ENCODE measurements around the gene TBC1D8B.
"Not testable (repeated sequence)": the region's sequence is repeated elsewhere in the genome, so short reads cannot be mapped to it uniquely, and the experiment has no call there.

TBC1D8B gene

GRCh38 chrX:106802388-106803275 lies at the start of gene TBC1D8B:
TBC1D8B (plus strand) TSS chrX:106802673; CDS start chrX:106802854, 181 bp downstream.
- peak; percentile 92 for DNase-seq

- DNase-seq, result not testable (repeated sequence)
These were observed 33.2 kb upstream of the TBC1D8B start for GRCh38 chrX:106769288-106769687.

GRCh38 chrX:106774981-106775380 lies 27.5 kb upstream of the TBC1D8B start:
- no peak for DNase-seq

DNA sequence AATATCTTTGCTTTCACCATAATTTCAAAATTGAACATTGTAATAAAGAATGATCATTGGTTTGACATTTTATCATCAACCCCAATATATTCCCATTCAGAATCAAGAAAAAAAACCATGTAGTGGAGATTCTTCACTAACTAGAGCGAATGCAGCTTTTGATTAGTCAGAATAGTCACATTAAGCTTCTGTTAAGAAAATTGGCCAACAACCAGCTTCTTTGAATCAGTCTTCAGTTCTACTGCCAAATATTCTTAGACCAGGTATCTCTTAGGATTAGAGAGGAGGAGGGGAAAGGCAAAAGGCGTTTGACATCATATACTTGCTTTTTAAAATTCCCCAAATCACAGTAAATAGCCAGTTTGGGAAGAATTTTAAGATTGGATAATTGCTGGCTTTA lies 22.2 kb upstream of the TBC1D8B start:
- DNase-seq, result no peak

- no peak for DNase-seq
These were observed 21.7 kb upstream of the TBC1D8B start for GRCh38 chrX:106780664-106781377.

GRCh38 chrX:106783716-106784115 lies 18.8 kb upstream of the TBC1D8B start:
- no peak for DNase-seq

- DNase-seq, result peak; percentile 41
These were observed 11.0 kb upstream of the TBC1D8B start for GRCh38 chrX:106791495-106791894.

DNA sequence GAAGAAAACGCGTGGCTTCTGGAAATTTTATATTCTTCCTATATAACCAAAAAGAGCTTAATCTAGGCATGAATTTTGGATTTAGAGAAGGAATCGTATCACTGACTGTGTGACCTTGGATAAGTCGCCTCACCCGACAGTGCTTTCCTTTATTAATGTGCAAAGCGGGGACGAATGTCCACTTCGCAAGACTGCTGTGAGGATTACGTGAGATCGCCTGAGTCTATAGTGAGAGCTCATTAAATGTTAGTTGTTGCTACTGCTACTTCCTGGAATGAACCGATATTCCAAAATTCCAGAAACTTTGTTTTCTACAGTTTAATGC lies 448 bp upstream of the TBC1D8B start:
- no peak for DNase-seq

GRCh38 chrX:106811131-106811910 lies 8.8 kb downstream of the TBC1D8B start:
- no peak for DNase-seq

- not testable (repeated sequence) for DNase-seq
These were observed 10.5 kb downstream of the TBC1D8B start for GRCh38 chrX:106812930-106813329.

DNA sequence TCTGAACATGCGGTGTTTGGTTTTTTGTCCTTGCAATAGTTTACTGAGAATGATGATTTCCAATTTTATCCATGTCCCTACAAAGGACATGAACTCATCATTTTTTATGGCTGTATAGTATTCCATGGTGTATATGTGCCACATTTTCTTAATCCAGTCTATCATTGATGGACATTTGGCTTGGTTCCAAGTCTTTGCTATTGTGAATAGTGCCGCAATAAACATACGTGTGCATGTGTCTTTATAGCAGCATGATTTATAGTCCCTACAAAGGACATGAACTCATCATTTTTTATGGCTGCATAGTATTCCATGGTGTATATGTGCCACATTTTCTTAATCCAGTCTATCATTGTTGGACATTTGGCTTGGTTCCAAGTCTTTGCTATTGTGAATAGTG lies 11.6 kb downstream of the TBC1D8B start:
- DNase-seq, result not testable (repeated sequence)

GRCh38 chrX:106862972-106863688 lies 60.7 kb downstream of the TBC1D8B start:
- DNase-seq, result peak; percentile 23

- no peak for DNase-seq
These were observed 61.2 kb downstream of the TBC1D8B start for GRCh38 chrX:106863697-106864096.

DNA sequence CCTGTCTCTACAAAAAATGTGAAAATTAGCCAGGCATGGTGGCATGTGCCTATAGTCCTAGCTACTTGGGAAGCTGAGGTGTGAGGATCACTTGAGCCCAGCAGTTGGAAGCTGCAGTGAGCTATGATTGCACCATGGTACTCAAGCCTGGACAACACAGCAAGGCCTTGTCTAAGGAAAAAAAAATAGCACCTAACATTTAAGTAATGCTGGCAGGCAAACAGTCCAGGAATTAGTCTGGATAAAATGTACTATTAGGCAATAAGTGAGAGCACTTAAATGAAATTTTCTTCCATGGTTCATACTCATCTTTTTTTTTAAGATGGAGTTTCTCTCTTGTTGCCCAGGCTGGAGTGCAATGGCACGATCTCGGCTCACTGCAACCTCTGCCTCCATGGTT lies 70.3 kb downstream of the TBC1D8B start:
- DNase-seq, result not testable (repeated sequence)

GRCh38 chrX:106874075-106874474 lies 71.6 kb downstream of the TBC1D8B start:
- peak; percentile 63 for DNase-seq

- DNase-seq, result no peak
These were observed 72.7 kb downstream of the TBC1D8B start for GRCh38 chrX:106875151-106875550.

GRCh38 chrX:106889468-106889867 lies 87.0 kb downstream of the TBC1D8B start:
- no peak for DNase-seq

- no peak for DNase-seq
These were observed 89.4 kb downstream of the TBC1D8B start for GRCh38 chrX:106891762-106892460.

- DNase-seq, result peak; percentile 70
These were observed 92.0 kb downstream of the TBC1D8B start for GRCh38 chrX:106894392-106894909.

GRCh38 chrX:106894978-106895452 lies 92.5 kb downstream of the TBC1D8B start:
- no peak for DNase-seq

GRCh38 chrX:106897259-106897658 lies 94.8 kb downstream of the TBC1D8B start:
- DNase-seq, result no peak

DNA sequence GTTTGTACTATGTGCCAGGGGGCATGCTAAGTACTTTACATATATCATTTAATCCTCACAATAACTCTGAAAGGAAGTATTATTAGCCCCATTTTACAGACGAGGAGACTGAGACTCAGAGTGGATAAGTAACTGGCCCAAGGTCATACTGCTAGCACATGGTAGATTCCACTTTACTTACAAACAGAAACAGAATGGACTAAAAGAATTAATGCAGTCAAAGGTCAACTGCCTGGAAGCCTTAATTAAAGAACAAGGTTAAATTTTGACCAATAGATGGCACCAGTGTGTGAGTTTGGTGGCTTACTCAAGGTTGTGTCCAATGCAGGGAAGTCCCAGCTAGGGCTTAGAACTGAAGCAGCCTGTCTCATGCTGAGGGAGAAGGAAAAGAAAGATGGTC lies 96.0 kb downstream of the TBC1D8B start:
- peak; percentile 72 for DNase-seq
